Common myeloid progenitor, CD34-positive (primary cell): ENCODE data around the gene SHROOM2.

Experiments used
- CTCF ChIA-PET: fragments of 350-600 bp; sonication (Branson Sonifier 250); formaldehyde crosslinking; loops from one replicate; lab custom pipeline; 2021; ENCODE audit warnings: antibody characterized with exemption; lab: Charles Lee
- POLR2A ChIA-PET: fragments of 350-600 bp; sonication (Branson Sonifier 250); formaldehyde crosslinking; loops from one replicate; lab custom pipeline; 2021; ENCODE audit warnings: antibody characterized with exemption; lab: Charles Lee
- DNase-seq, 3 donors: peaks; one replicate each; pipeline versions ENCODE4 v3.0.0 to v3.0.0-alpha.2; 2013
- H3K27ac ChIP-seq, 2 experiments: 1 replicate in 1 of 2; 2 replicates in 1 of 2; pipeline ENCODE4 v1.7.0; 2013; ENCODE audit warnings: inconsistent platforms in 2 of 2, low read length in 2 of 2, mild to moderate bottlenecking in 2 of 2, low read depth in 1 of 2, moderate library complexity in 1 of 2; ENCODE audit not compliant: severe bottlenecking in 2 of 2, insufficient read depth in 1 of 2, poor library complexity in 1 of 2
- H3K27me3 ChIP-seq, 5 experiments: replicated peaks in 2 of 5; 1 replicate in 3 of 5; 2 replicates in 2 of 5; pipeline versions ENCODE4 v1.6.1 to v1.7.0; 2013; ENCODE audit warnings: low read length in 4 of 5, mild to moderate bottlenecking in 2 of 5, moderate library complexity in 2 of 5, inconsistent platforms in 1 of 5; ENCODE audit not compliant: insufficient read depth in 5 of 5, control insufficient read depth in 4 of 5
- H3K36me3 ChIP-seq, 4 experiments: 1 replicate in 2 of 4; 2 replicates in 2 of 4; pipeline versions ENCODE4 v1.6.1 to v1.7.0; 2013; ENCODE audit warnings: low read length in 3 of 4, control low read depth in 1 of 4, mild to moderate bottlenecking in 1 of 4; ENCODE audit not compliant: control insufficient read depth in 4 of 4, insufficient read depth in 4 of 4
- H3K4me1 ChIP-seq, 4 experiments: 1 replicate in 3 of 4; 2 replicates in 1 of 4; pipeline versions ENCODE4 v1.6.1 to v1.7.1; 2013; ENCODE audit warnings: low read length in 3 of 4, mild to moderate bottlenecking in 3 of 4, control low read depth in 1 of 4, inconsistent platforms in 1 of 4, moderate library complexity in 1 of 4; ENCODE audit not compliant: control insufficient read depth in 4 of 4, insufficient read depth in 4 of 4; ENCODE audit errors: control extremely low read depth in 1 of 4
- H3K4me3 ChIP-seq, 7 experiments: 1 replicate in 4 of 7; 2 replicates in 3 of 7; pipeline versions ENCODE4 v1.5.1 to v1.7.0; 2013; ENCODE audit warnings: mild to moderate bottlenecking in 7 of 7, low read length in 6 of 7, moderate library complexity in 6 of 7, inconsistent platforms in 2 of 7, low read depth in 2 of 7, control low read depth in 1 of 7; ENCODE audit not compliant: insufficient read depth in 4 of 7, control insufficient read depth in 1 of 7; ENCODE audit errors: extremely low read depth in 1 of 7
- H3K9me3 ChIP-seq, 5 experiments: 1 replicate in 4 of 5; 2 replicates in 1 of 5; pipeline versions ENCODE4 v1.6.1 to v1.7.1; 2013; ENCODE audit warnings: low read length in 4 of 5, mild to moderate bottlenecking in 2 of 5, inconsistent platforms in 1 of 5, low read depth in 1 of 5, moderate library complexity in 1 of 5; ENCODE audit not compliant: control insufficient read depth in 4 of 5, insufficient read depth in 2 of 5; ENCODE audit errors: control extremely low read depth in 1 of 5
- WGBS: methylation state at CpG from one replicate; pipeline ENCODE4 v1.1.5; 2013; ENCODE audit not compliant: insufficient coverage; 5-methylcytosine and 5-hydroxymethylcytosine counted together

Gene SHROOM2

GRCh38 chrX:9947131-9947794 is 161.0 kb downstream of the SHROOM2 start:
- ChIA-PET POLR2A (no interaction called here), CTCF (no interaction called here)
- 65% methylated on average over 6 of the region's 10 CpGs for WGBS
- Histone ChIP-seq H3K27ac (no peak overlapping the region), H3K36me3 (no peaks in the 10 kb centered on the region), H3K27me3 (no peaks in the 10 kb centered on the region), H3K4me1 (peaks cover 0 to 16% (median 6%) of the 10 kb centered on the region in 4 experiments), H3K4me3 (no peak overlapping the region), H3K9me3 (peaks cover 0 to 5% (median 0%) of the 10 kb centered on the region in 5 experiments)
- no peak for DNase-seq

GRCh38 chrX:9948406-9948805 is 162.2 kb downstream of the SHROOM2 start:
- 93% methylated on average over 8 of the region's 9 CpGs for WGBS
- no peaks in the 10 kb centered on the region for H3K36me3 ChIP-seq
- H3K9me3 ChIP-seq, result peaks cover 0 to 8% (median 3%) of the 10 kb centered on the region in 5 experiments
- H3K4me1 ChIP-seq, result peaks cover 0 to 6% (median 1%) of the 10 kb centered on the region in 4 experiments
- H3K4me3 ChIP-seq, result no peak overlapping the region
- ChIA-PET CTCF (no interaction called here), POLR2A (interaction anchor here (0.9 kb wide), 1 partner anchor 11 kb away, joined by 3 read pairs; no protein-coding TSS in a partner anchor)
- no peak for DNase-seq
- no peak overlapping the region for H3K27ac ChIP-seq
- no peaks in the 10 kb centered on the region for H3K27me3 ChIP-seq

GRCh38 chrX:9952300-9952699 is 166.1 kb downstream of the SHROOM2 start:
- H3K4me1 ChIP-seq, result peaks cover 0 to 2% (median 0%) of the 10 kb centered on the region in 4 experiments
- ChIA-PET CTCF (no interaction called here), POLR2A (no interaction called here)
- no peaks in the 10 kb centered on the region for H3K36me3 ChIP-seq
- no peak for DNase-seq
- WGBS, result 91% methylated on average over 1 of the region's 1 CpG
- no peaks in the 10 kb centered on the region for H3K27me3 ChIP-seq
- no peak overlapping the region for H3K4me3 ChIP-seq
- no peak overlapping the region for H3K27ac ChIP-seq
- peaks cover 0 to 8% (median 4%) of the 10 kb centered on the region in 5 experiments for H3K9me3 ChIP-seq

- CTCF ChIA-PET, result interaction anchor here (0.6 kb wide), 1 partner anchor 54 kb away, joined by 3 read pairs; no protein-coding TSS in a partner anchor
- WGBS, result 88% methylated on average over 2 of the region's 2 CpGs
- H3K27ac ChIP-seq, result no peak overlapping the region
- peaks cover 0 to 6% (median 1%) of the 10 kb centered on the region in 4 experiments for H3K4me1 ChIP-seq
- H3K36me3 ChIP-seq, result no peaks in the 10 kb centered on the region
- H3K9me3 ChIP-seq, result peaks cover 0 to 8% (median 4%) of the 10 kb centered on the region in 5 experiments
- no peak for DNase-seq
- no peak overlapping the region for H3K4me3 ChIP-seq
- POLR2A ChIA-PET, result no interaction called here
- H3K27me3 ChIP-seq, result no peaks in the 10 kb centered on the region
These were observed 167.2 kb downstream of the SHROOM2 start for GRCh38 chrX:9953396-9953795.

GRCh38 chrX:9955506-9955905 is 169.3 kb downstream of the SHROOM2 start:
- CTCF ChIA-PET, result no interaction called here

GRCh38 chrX:9957743-9958142 is 171.5 kb downstream of the SHROOM2 start:
- peaks cover 0 to 4% (median 3%) of the 10 kb centered on the region in 5 experiments for H3K9me3 ChIP-seq
- H3K36me3 ChIP-seq, result no peaks in the 10 kb centered on the region
- H3K27me3 ChIP-seq, result no peaks in the 10 kb centered on the region
- CTCF ChIA-PET, result interaction anchor here (1.5 kb wide), 1 partner anchor 84 kb away, joined by 3 read pairs; no protein-coding TSS in a partner anchor
- DNase-seq, result no peak
- H3K4me1 ChIP-seq, result peaks cover 0 to 9% (median 3%) of the 10 kb centered on the region in 4 experiments
- WGBS, result 91% methylated on average over 4 of the region's 9 CpGs
- POLR2A ChIA-PET, result no interaction called here
- no peak overlapping the region for H3K27ac ChIP-seq
- no peak overlapping the region for H3K4me3 ChIP-seq

More at GRCh38 chrX:9955506-9955905, 169.3 kb downstream of the SHROOM2 start:
- H3K27me3 ChIP-seq, result no peaks in the 10 kb centered on the region
- no peak overlapping the region for H3K27ac ChIP-seq
- DNase-seq, result no peak
- H3K4me1 ChIP-seq, result peaks cover 0 to 9% (median 3%) of the 10 kb centered on the region in 4 experiments
- no peaks in the 10 kb centered on the region for H3K36me3 ChIP-seq
- 97% methylated on average over 4 of the region's 6 CpGs for WGBS
- H3K9me3 ChIP-seq, result peaks cover 0 to 8% (median 4%) of the 10 kb centered on the region in 5 experiments
- no peak overlapping the region for H3K4me3 ChIP-seq
- POLR2A ChIA-PET, result no interaction called here

GRCh38 chrX:9958183-9958582 is 172.0 kb downstream of the SHROOM2 start:
- Histone ChIP-seq H3K36me3 (no peaks in the 10 kb centered on the region), H3K4me3 (no peak overlapping the region), H3K27me3 (no peaks in the 10 kb centered on the region), H3K9me3 (peaks cover 0 to 4% (median 0%) of the 10 kb centered on the region in 5 experiments), H3K4me1 (peaks cover 0 to 9% (median 3%) of the 10 kb centered on the region in 4 experiments), H3K27ac (no peak overlapping the region)
- ChIA-PET POLR2A (no interaction called here), CTCF (interaction anchor here (1.5 kb wide), 1 partner anchor 85 kb away, joined by 3 read pairs; no protein-coding TSS in a partner anchor)
- 73% methylated on average over 2 of the region's 5 CpGs for WGBS
- no peak for DNase-seq
